22Rv1 (cell line): ENCODE measurements around the gene RASA3.

Experiments used
- CTCF ChIP-seq: fragments of 450-650 bp; IDR thresholded peaks from 2 replicates; pipeline ENCODE4 v1.5.1; 2017; ENCODE audit warnings: mild to moderate bottlenecking
- ZFX ChIP-seq: fragments of 450-650 bp; IDR thresholded peaks from 2 replicates; pipeline ENCODE4 v1.6.1; 2017; ENCODE audit warnings: antibody characterized with exemption, borderline replicate concordance

- TF ChIP-seq CTCF, result no peak
- TF ChIP-seq ZFX, result no peak
Observed at GRCh38 chr13:114012921-114013320, 119.5 kb downstream of the RASA3 start.
